Ramos (cell line): ENCODE measurements around the gene LRRIQ3.
"Not testable (repeated sequence)": the region's sequence is repeated elsewhere in the genome, so short reads cannot be mapped to it uniquely, and the experiment has no call there.

Experiments
- in situ Hi-C: fragments of 300-500 bp; cut with MboI; formaldehyde crosslinking; loops from one replicate; pipeline ENCODE4 v1.14.3; 2022; ENCODE audit warnings: low sequenced_read_pairs; ENCODE audit not compliant: unreplicated experiment

The LRRIQ3 gene

GRCh38 chr1:74197657-74198552, at the start of gene LRRIQ3, which contains the start of gene FPGT:
TSS of gene LRRIQ3 (minus strand) at chr1:74198176. CDS start at chr1:74183684, 14,492 bp downstream.
TSS of gene FPGT (plus strand) at chr1:74198242. CDS start at chr1:74198279, 37 bp downstream.
- in situ Hi-C loops, result no loop called here

GRCh38 chr1:74246315-74246714, 48.3 kb upstream of the LRRIQ3 start:
- in situ Hi-C loops, result no loop called here

GRCh38 chr1:74245168-74245772, 47.3 kb upstream of the LRRIQ3 start:
- in situ Hi-C loops, result no loop called here

- in situ Hi-C loops, result no loop called here
Observed at GRCh38 chr1:74237787-74238186, 39.8 kb upstream of the LRRIQ3 start.

DNA sequence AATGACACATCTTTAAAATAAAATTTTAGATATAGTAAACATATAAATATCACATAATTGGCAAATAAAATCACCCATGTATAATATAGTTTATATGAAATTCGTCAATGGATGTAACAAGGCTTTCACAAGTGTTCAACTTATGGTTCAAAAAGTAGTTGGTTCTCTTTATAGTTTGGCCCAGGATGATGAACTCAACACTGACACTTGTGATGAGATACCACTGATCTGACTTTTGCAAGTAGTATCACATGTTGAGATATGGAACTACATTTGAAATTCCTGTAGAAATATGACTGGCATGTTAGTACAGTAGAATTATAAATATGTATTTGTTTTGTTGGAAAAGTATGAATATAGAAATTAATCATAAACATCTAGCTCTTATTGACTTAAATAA, 39.1 kb upstream of the LRRIQ3 start:
- in situ Hi-C loops, result no loop called here

DNA sequence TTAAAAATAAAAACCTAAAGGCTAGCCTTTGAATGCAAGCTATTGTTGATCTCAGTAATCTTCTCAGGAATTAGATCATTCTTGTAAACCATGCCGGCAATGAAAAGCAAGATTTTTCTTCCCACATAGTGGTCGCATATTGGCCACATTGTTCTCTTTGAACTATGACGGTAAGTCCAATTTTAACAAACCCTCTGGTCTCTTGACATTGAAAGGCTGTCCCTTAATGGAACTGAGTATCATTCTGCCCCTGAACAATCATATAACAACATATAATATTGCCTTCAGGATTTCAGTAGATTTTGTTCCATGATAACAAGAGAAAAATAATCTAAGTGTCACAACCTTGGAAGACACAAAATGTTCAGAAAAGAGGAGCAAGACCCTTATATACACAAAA, 38.5 kb upstream of the LRRIQ3 start:
- in situ Hi-C loops, result no loop called here

DNA sequence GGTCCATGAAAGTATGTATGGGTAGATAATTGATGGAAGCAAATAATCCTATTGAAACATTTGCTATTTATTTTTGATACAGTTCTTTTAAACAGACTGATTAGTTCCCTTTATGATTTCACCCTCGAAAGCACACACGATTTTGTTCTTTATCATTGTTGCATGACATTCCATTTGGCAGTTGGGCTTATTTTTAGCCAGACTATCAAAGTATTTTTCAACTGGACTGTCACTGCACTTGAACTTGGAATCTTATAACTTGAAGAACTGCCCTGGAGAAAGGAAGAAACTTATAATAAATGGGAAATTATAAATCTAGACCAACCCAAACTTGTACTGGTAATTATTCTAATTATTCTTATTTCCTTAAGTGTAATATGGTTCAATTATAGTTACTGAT, 37.2 kb upstream of the LRRIQ3 start, which contains the start of gene TNNI3K:
Gene TNNI3K (plus strand): TSS at position 235 of the 400 bp plus-strand sequence. CDS start 65 bp downstream, at position 300.
- in situ Hi-C loops, result no loop called here

DNA sequence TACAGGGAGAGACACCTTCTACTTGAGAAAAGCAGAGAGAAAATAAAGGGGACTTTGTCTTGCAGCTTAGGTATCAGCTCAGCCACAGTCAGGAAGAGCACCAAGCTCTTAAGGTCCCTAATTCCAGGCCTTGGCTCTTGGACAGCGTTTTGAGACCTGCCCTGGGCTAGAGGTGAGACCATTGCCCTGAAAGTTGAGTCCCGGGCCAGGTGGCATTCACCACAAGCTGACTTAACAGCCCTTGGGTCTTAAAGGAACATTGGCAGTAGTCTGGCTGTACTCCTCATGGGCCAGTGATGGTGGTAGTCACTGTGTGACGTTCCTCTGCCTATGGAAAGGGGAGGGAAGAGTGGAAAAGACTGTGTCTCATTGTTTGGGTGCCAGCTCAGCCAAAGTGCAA, 25.5 kb upstream of the LRRIQ3 start:
- in situ Hi-C loops, result no loop called here

GRCh38 chr1:74222701-74223100, 24.7 kb upstream of the LRRIQ3 start:
- in situ Hi-C loops, result no loop called here

DNA sequence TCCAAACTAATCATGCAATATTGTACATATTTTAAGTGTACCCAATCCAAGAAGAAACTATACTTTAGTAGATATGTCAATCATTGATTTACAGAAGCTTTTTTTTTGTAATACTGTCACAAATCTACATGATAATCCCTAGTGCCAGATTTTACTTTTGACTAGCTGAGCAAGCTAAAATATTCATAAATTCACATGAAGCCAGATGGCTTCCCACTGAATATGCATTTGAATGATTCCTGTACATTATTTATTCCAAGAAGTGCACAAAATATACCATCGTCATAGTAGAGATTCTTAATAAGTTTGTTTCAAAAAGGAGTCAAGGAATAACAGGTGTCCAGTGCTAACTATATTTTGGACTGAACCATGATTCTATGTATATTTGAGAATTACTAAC, 17.3 kb upstream of the LRRIQ3 start:
- in situ Hi-C loops, result no loop called here

- in situ Hi-C loops, result no loop called here
Observed at GRCh38 chr1:74205266-74205665, 7.3 kb upstream of the LRRIQ3 start.

DNA sequence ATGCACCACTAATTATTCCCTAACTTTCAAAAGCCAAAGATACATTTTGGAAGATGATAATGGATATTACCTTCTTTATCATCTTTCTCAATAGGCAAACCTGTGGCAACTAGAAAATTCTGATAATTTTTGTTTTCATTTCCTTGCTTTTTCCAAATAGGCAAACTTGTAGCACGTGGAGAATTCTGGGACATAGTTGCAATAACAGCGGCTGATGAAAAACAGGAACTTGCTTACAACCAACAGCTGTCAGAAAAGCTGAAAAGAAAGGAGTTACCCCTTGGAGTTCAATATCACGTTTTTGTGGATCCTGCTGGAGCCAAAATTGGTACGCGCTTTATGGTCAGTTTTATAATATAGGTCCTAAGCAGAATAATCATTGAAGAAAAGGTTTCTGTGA, 1.5 kb upstream of the LRRIQ3 start:
- in situ Hi-C loops, result no loop called here

DNA sequence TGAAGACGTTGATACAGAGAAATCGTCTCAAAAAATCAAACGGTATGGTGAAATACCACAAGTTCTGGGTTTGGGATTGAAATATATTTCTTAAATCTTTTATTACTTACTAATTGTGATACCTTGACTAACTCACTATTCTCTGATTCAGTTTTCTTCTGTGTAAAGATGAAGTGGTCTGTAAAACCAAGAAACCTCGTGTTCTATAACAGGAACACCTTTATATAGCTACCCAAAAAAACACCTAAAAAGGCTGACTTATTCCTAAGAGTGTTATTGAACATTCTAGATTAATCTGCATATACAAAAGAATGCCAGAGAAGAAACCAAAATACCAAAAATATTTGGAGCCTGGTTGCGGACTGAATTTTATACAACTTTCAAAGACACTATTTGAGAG, 721 bp downstream of the LRRIQ3 start:
- in situ Hi-C loops, result no loop called here

DNA sequence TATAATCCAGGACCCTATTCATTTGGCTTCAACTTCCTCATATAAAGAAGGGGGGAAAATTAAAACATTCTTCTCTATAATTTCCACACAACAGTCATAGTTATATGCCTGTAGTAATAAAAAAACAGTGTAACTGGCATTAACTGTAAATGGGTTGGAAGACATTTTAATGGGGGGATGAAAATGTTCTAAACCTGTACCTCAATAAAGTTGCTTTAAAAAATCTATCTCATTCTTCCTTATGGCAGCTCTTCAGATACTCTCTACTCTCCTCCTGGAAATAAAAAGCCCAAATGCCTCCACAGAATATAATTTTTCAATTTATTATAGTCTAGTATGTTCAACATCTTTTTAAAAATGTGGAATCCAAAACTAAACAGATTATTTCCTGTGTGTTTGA, 2.6 kb downstream of the LRRIQ3 start:
- in situ Hi-C loops, result no loop called here

GRCh38 chr1:74193908-74194307, 4.1 kb downstream of the LRRIQ3 start:
- in situ Hi-C loops, result no loop called here

DNA sequence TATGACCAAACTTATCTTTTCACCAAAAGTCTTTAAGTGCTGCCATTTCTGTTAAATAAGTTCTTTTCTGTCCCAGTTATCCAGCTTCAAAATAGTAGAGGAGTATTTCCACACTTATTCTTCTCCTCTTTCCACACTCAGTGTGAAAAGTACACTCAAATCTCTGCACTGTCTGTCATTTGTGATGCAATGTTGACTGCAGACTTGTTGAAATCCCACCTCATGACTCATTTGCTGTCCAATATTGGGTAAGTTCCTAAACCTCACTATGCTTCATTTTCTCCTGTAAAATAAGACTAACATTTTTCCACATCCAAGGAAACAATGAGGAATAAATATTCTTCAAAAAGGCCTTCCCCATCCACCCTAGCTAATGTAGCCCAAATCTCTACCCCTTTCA, 17.5 kb downstream of the LRRIQ3 start:
- in situ Hi-C loops, result no loop called here

DNA sequence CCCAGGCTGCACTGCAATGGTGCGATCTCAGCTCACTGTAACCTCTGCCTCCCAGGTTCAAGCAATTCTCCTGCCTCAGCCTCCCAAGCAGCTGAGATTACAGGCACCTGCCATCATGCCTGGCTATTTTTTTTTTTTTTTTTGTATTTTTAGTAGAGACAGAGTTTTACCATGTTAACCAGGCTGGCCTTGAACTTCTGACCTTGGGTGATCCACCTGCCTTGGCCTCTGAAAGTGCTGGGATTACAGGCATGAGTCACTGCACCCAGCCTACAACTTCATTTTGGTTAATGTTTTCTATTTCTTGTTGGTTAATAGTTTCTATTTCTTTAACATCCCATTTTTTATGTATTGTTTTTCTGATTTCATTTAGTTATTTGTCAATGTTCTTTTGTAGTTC, 23.6 kb downstream of the LRRIQ3 start:
- in situ Hi-C loops, result not testable (repeated sequence)

DNA sequence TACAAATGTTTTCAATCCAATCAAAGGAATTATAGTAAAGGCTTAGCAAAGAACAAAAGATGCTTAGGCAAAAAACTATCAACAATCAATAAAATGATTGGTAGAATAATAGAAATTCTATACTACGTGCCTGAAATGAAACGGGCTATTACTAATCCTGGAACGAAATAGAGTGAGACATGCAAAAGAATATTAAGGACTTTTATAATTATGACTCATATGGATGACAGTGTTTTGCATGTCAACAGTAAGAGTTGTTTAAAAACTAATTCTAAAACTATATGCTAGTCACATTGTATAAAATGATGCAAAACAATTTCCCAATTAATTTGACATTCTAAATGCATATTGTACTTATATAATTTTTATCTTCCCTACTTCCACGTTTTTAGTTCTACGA, 35.6 kb downstream of the LRRIQ3 start:
- in situ Hi-C loops, result no loop called here

DNA sequence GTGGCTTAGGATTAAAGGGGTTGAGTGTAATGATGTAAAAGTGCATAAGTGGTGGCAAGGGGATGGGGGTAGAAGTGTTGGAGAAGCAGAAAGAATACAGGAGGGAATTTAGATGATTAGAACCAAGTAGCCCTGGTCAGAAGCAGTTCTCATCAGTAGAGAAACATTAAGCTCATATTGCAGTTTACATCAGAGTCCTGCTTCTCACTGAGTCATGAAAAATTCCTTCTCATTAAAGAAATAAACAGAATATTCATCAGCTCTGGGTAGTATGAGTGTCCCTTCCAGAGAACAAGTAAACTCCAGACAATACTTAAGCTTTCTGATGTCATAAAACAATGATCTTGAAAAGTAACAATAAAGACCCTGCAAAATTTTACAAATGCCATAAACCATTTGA, 36.5 kb downstream of the LRRIQ3 start:
- in situ Hi-C loops, result no loop called here

DNA sequence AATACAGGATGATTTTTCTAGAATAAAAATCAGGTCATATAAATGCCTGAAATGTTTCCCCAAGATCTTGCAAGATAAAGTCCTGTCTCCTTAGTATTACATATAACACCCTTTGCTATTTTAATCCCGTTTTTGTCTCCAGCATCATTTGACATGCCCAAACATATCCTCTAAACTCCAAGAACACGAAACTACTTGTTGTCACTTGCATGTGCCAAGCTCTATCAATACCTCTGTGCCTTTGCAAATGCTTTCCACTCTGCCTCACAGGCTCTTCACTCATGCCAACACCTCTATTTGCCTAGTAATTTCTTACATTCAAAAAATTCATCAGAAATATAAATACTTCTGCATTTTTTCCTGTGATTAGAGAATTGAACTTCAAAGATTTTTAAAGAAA, 37.9 kb downstream of the LRRIQ3 start:
- in situ Hi-C loops, result no loop called here

GRCh38 chr1:74145086-74145485, 52.9 kb downstream of the LRRIQ3 start:
- in situ Hi-C loops, result no loop called here

- in situ Hi-C loops, result not testable (repeated sequence)
Observed at GRCh38 chr1:74117370-74117769, 80.6 kb downstream of the LRRIQ3 start.
